Hepatocyte (in vitro differentiated cells): ENCODE results near the gene ZNF512. TPM values are rescaled to one million over a fixed set of nuclear protein-coding genes. Genes with fewer than 3 reads are reported as not detected.

Source experiments
- DNase-seq: peaks from one replicate; pipeline ENCODE4 v3.0.0-alpha.2; 2016; ENCODE audit warnings: low spot score
- H2AFZ ChIP-seq: fragments of 200-600 bp; sonication (generic); 2 replicates; pipeline ENCODE4 v1.6.0; 2016; ENCODE audit warnings: antibody characterized with exemption, mild to moderate bottlenecking
- H3K27ac ChIP-seq: fragments of 200-600 bp; sonication (generic); 2 replicates; pipeline ENCODE4 v1.5.1; 2016; ENCODE audit warnings: mild to moderate bottlenecking
- H3K27me3 ChIP-seq: fragments of 200-600 bp; sonication (generic); 2 replicates; pipeline ENCODE4 v1.6.1; 2016
- H3K36me3 ChIP-seq: fragments of 200-600 bp; sonication (generic); replicated peaks from 2 replicates; pipeline ENCODE4 v1.5.1; 2016; ENCODE audit warnings: low read depth; ENCODE audit not compliant: insufficient read depth
- H3K4me1 ChIP-seq: fragments of 200-600 bp; sonication (generic); 2 replicates; pipeline ENCODE4 v1.5.1; 2016; ENCODE audit warnings: mild to moderate bottlenecking, moderate library complexity; ENCODE audit not compliant: insufficient read depth
- H3K4me2 ChIP-seq: fragments of 200-600 bp; sonication (generic); 2 replicates; pipeline ENCODE4 v1.6.0; 2016
- H3K4me3 ChIP-seq: fragments of 200-600 bp; sonication (generic); 2 replicates; pipeline ENCODE4 v1.5.1; 2016; ENCODE audit warnings: mild to moderate bottlenecking
- H3K79me2 ChIP-seq: fragments of 200-600 bp; sonication (generic); 2 replicates; pipeline ENCODE4 v1.6.0; 2017; ENCODE audit warnings: mild to moderate bottlenecking
- H3K9me2 ChIP-seq: fragments of 200-600 bp; sonication (generic); replicated peaks from 2 replicates; pipeline ENCODE4 v1.6.0; 2017; ENCODE audit warnings: mild to moderate bottlenecking; ENCODE audit not compliant: insufficient read depth
- H3K9me3 ChIP-seq: fragments of 200-600 bp; sonication (generic); 2 replicates; pipeline ENCODE4 v1.5.1; 2016; ENCODE audit warnings: low read depth, mild to moderate bottlenecking
- H4K20me1 ChIP-seq: fragments of 200-600 bp; sonication (generic); 2 replicates; pipeline ENCODE4 v1.6.0; 2016; ENCODE audit warnings: mild to moderate bottlenecking; ENCODE audit not compliant: insufficient read depth, poor library complexity, severe bottlenecking
- EZH2 ChIP-seq: fragments of 200-600 bp; sonication (generic); IDR thresholded peaks from 2 replicates; pipeline ENCODE4 v1.6.1; 2016; ENCODE audit warnings: antibody characterized with exemption, mild to moderate bottlenecking, borderline replicate concordance
- EZH2phosphoT487 ChIP-seq: fragments of 200-600 bp; sonication (generic); IDR thresholded peaks from one replicate; pipeline ENCODE4 v1.6.1; 2018; ENCODE audit warnings: antibody characterized with exemption, mild to moderate bottlenecking, low read depth, moderate library complexity; ENCODE audit not compliant: unreplicated experiment, severe bottlenecking
- WGBS: methylation state at CpG from one replicate; pipeline ENCODE4 v1.1.6; 2016; ENCODE audit warnings: low lambda C conversion rate; ENCODE audit errors: missing lambda C conversion rate; 5-methylcytosine and 5-hydroxymethylcytosine counted together
- polyA plus RNA-seq: library from polyadenylated mRNA; unstranded; fragments of >200 nt; fragmentation: Nextera tagmentation; extraction: Ambion mirVana; gene quantifications from 2 replicates; pipeline ENCODE4 v1.2.1, GENCODE V29; 2016
- total RNA-seq: library from RNA; depleted of rRNA; stranded (reverse); fragments of >200 nt; gene quantifications from 2 replicates; pipeline ENCODE4 v1.2.3, GENCODE V29; 2014
- TF ChIP-seq, protein P1 (sequence below): fragments of 200-600 bp; sonication (generic); IDR thresholded peaks from 2 replicates; pipeline ENCODE4 v1.5.1; 2016; ENCODE audit warnings: antibody characterized with exemption, mild to moderate bottlenecking; ENCODE audit not compliant: poor library complexity

ZNF512 gene
- total and polyA plus RNA-seq, 2 experiments from 2014 or later = 19.9 to 27.7 TPM

DNA sequence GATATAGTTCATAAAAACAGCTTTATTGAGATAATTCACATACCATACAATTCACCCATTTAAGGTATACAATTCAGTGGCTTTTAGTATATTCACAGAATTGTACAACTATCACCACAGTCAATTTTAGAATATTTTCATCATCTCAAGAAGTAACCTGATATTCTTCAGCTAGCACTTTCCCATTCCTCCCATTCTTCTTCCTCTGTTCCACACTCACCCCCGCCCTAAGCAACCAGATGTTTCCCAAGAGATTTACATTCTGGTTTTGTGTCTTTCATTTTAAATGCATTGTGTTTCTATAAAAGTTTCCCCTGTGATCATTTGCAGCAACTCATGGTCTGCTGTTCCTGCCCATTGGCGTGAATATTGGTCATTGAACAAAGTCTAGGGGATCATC lies 51.4 kb downstream of the ZNF512 start:
- H3K36me3 ChIP-seq = no peaks in the 10 kb centered on the region

DNA sequence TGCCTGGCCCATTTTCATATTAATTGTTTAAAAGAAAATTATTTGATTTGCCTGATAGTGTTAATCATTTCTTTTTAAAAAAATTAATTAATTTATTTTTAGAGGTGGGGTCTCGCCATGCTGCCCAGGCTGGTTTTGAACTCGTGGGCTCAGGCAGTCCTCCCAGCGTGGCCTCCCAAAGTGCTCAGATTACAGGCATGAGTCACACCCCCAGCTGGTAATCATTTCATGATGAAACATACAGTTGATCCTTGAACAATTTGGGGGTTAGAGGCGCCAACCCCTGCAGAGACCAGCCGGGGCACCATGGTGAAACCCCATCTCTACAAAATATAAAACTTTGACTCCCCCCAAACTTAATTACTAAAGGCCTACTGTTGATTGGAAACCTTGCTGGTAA lies 53.9 kb downstream of the ZNF512 start:
- H3K4me2 ChIP-seq = no peak overlapping the region
- H3K27ac ChIP-seq = no peak overlapping the region
- no peak for DNase-seq
- H3K9me3 ChIP-seq = no peaks in the 10 kb centered on the region
- WGBS = 91% methylated on average over 5 of the region's 5 CpGs
- no peak overlapping the region for H2AFZ ChIP-seq
- H3K27me3 ChIP-seq = no peaks in the 10 kb centered on the region
- no peaks in the 10 kb centered on the region for H3K79me2 ChIP-seq
- TF ChIP-seq EZH2phosphoT487 (no peak), EZH2 (no peak)
- TF ChIP-seq, protein P1, sequence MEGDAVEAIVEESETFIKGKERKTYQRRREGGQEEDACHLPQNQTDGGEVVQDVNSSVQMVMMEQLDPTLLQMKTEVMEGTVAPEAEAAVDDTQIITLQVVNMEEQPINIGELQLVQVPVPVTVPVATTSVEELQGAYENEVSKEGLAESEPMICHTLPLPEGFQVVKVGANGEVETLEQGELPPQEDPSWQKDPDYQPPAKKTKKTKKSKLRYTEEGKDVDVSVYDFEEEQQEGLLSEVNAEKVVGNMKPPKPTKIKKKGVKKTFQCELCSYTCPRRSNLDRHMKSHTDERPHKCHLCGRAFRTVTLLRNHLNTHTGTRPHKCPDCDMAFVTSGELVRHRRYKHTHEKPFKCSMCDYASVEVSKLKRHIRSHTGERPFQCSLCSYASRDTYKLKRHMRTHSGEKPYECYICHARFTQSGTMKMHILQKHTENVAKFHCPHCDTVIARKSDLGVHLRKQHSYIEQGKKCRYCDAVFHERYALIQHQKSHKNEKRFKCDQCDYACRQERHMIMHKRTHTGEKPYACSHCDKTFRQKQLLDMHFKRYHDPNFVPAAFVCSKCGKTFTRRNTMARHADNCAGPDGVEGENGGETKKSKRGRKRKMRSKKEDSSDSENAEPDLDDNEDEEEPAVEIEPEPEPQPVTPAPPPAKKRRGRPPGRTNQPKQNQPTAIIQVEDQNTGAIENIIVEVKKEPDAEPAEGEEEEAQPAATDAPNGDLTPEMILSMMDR = no peak
- H4K20me1 ChIP-seq = no peaks in the 10 kb centered on the region
- H3K4me3 ChIP-seq = no peak overlapping the region
- no peaks in the 10 kb centered on the region for H3K4me1 ChIP-seq
- H3K9me2 ChIP-seq = no peaks in the 10 kb centered on the region
- no peaks in the 10 kb centered on the region for H3K36me3 ChIP-seq

More for the DNA sequence above, 51.4 kb downstream of the ZNF512 start:
- Histone ChIP-seq H3K27me3 (no peaks in the 10 kb centered on the region), H3K27ac (no peak overlapping the region), H3K9me2 (no peaks in the 10 kb centered on the region), H3K4me2 (no peak overlapping the region), H2AFZ (no peak overlapping the region), H3K79me2 (peaks cover 11% of the 10 kb centered on the region), H3K4me3 (no peak overlapping the region), H3K4me1 (peaks cover 6% of the 10 kb centered on the region), H3K9me3 (no peaks in the 10 kb centered on the region), H4K20me1 (no peaks in the 10 kb centered on the region)
- 98% methylated on average over 2 of the region's 2 CpGs for WGBS
- no peak for TF ChIP-seq EZH2phosphoT487
- TF ChIP-seq EZH2 = no peak
- TF ChIP-seq, protein P1 = no peak
- DNase-seq = no peak

DNA sequence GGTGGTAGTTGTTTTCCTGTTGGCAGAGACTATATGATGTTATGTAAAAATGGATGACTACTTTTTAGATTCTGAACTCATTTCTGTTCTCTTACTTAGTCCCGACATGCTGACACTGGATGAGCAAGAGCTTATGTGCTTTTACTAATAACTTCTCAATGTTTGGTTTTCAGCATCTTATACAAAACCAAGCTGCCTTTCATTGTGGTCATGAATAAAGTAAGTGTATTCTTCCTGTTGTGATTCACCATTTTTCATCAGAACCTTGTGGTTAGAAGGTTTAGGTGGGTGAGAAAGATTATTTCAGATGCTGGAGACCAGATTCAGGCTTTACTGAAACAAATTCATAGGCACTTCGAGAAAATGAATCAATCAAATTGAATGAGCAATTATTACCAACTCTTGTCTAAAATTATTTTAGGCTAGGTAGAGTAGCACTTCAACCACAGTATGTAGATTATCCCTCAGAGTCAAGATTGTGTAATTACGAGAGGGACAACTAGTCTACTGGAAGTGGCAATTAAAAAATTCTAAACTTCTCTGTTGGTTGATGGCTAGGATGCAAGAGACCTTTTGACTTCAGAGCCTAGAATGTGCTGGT lies 55.3 kb downstream of the ZNF512 start:
- H3K4me3 ChIP-seq = no peak overlapping the region
- no peak overlapping the region for H2AFZ ChIP-seq
- H3K4me1 ChIP-seq = no peaks in the 10 kb centered on the region
- 91% methylated on average over 3 of the region's 3 CpGs for WGBS
- DNase-seq = no peak
- H3K27me3 ChIP-seq = no peaks in the 10 kb centered on the region
- no peaks in the 10 kb centered on the region for H3K9me3 ChIP-seq
- H4K20me1 ChIP-seq = no peaks in the 10 kb centered on the region
- H3K9me2 ChIP-seq = no peaks in the 10 kb centered on the region
- H3K36me3 ChIP-seq = no peaks in the 10 kb centered on the region
- no peak overlapping the region for H3K27ac ChIP-seq
- TF ChIP-seq, protein P1 = no peak
- TF ChIP-seq EZH2phosphoT487 = no peak
- TF ChIP-seq EZH2 = no peak
- no peaks in the 10 kb centered on the region for H3K79me2 ChIP-seq
- no peak overlapping the region for H3K4me2 ChIP-seq

DNA sequence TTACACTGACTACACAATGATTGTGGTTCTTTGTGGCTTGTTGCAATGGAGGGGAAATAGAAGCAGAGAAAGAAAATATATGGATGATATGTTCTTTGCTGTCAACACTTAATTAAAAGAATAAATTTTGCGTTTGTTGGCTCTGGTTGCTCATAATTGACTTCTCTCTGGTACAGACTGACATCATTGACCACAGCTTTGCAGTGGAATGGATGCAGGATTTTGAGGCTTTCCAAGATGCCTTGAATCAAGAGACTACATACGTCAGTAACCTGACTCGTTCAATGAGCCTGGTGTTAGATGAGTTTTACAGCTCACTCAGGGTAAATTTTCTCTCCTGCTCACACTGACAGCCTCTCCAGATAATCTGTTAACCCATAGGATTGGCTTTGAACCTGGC lies 55.9 kb downstream of the ZNF512 start:
- no peaks in the 10 kb centered on the region for H3K9me2 ChIP-seq
- H3K27me3 ChIP-seq = no peaks in the 10 kb centered on the region
- H3K4me2 ChIP-seq = no peak overlapping the region
- WGBS = 89% methylated on average over 3 of the region's 3 CpGs
- H3K9me3 ChIP-seq = no peaks in the 10 kb centered on the region
- no peak overlapping the region for H2AFZ ChIP-seq
- H3K27ac ChIP-seq = no peak overlapping the region
- TF ChIP-seq EZH2 = no peak
- TF ChIP-seq, protein P1 = no peak
- no peak for TF ChIP-seq EZH2phosphoT487
- H3K4me1 ChIP-seq = no peaks in the 10 kb centered on the region
- no peak for DNase-seq
- no peaks in the 10 kb centered on the region for H3K79me2 ChIP-seq
- no peaks in the 10 kb centered on the region for H4K20me1 ChIP-seq
- H3K36me3 ChIP-seq = no peaks in the 10 kb centered on the region
- H3K4me3 ChIP-seq = no peak overlapping the region
